Fibroblast of skin of abdomen (primary cell): ENCODE measurements around the gene SEC22A. TPM values are rescaled to one million over a fixed set of nuclear protein-coding genes. Genes with fewer than 3 reads are reported as not detected.

Source experiments
- DNase-seq: peaks from one replicate; pipeline ENCODE4 v3.0.0-alpha.2; 2013
- polyA plus RNA-seq, 2 experiments: library from polyadenylated mRNA; unstranded; fragments of 120-200 nt; gene quantifications; one replicate each; pipeline ENCODE4 v1.2.1, GENCODE V29; 2013; ENCODE audit not compliant: insufficient read length in 2 of 2

Gene SEC22A
- polyA plus RNA-seq (2013, experiment 1 of 2; ENCODE audit: insufficient read length) = 22.5 TPM
- polyA plus RNA-seq (2013, experiment 2 of 2; ENCODE audit: insufficient read length) = 26.1 TPM

- DNase-seq = peak; percentile 93
These were observed at the start of gene SEC22A for GRCh38 chr3:123201557-123202427. Gene SEC22A (plus strand): TSS chr3:123201943. CDS start chr3:123209218, 7,275 bp downstream.

GRCh38 chr3:123152687-123153086, 49.1 kb upstream of the SEC22A start:
- DNase-seq = no peak

- no peak for DNase-seq
These were observed 48.4 kb upstream of the SEC22A start for GRCh38 chr3:123153125-123154019.

GRCh38 chr3:123154020-123154985, 47.4 kb upstream of the SEC22A start:
- DNase-seq = no peak

- DNase-seq = no peak
These were observed 46.2 kb upstream of the SEC22A start for GRCh38 chr3:123155471-123156011.

GRCh38 chr3:123156276-123156995, 45.3 kb upstream of the SEC22A start:
- no peak for DNase-seq

- no peak for DNase-seq
These were observed 44.5 kb upstream of the SEC22A start for GRCh38 chr3:123157209-123157597.

GRCh38 chr3:123157598-123158287, 44.0 kb upstream of the SEC22A start:
- no peak for DNase-seq

- no peak for DNase-seq
These were observed 43.4 kb upstream of the SEC22A start for GRCh38 chr3:123158330-123158729.

GRCh38 chr3:123158899-123159390, 42.8 kb upstream of the SEC22A start:
- DNase-seq = no peak

- DNase-seq = peak; percentile 15
These were observed 41.7 kb upstream of the SEC22A start for GRCh38 chr3:123159926-123160635.

- no peak for DNase-seq
These were observed 40.6 kb upstream of the SEC22A start for GRCh38 chr3:123161167-123161566.

GRCh38 chr3:123163141-123163540, 38.6 kb upstream of the SEC22A start:
- no peak for DNase-seq

- no peak for DNase-seq
These were observed 36.6 kb upstream of the SEC22A start for GRCh38 chr3:123165163-123165562.

- DNase-seq = no peak
These were observed 34.1 kb upstream of the SEC22A start for GRCh38 chr3:123167686-123168085.

- DNase-seq = no peak
These were observed 33.6 kb upstream of the SEC22A start for GRCh38 chr3:123168122-123168521.

- DNase-seq = no peak
These were observed 33.1 kb upstream of the SEC22A start for GRCh38 chr3:123168605-123169004.

GRCh38 chr3:123169492-123169929, 32.2 kb upstream of the SEC22A start:
- peak; percentile 10 for DNase-seq

- DNase-seq = no peak
These were observed 31.8 kb upstream of the SEC22A start for GRCh38 chr3:123169930-123170329.
